HG02973 (cell line): ENCODE results near the gene THSD4.
"Not testable (repeated sequence)": the region's sequence is repeated elsewhere in the genome, so short reads cannot be mapped to it uniquely, and the experiment has no call there.

Experiments used
- ATAC-seq: cut with Tn5 transposase; IDR thresholded peaks from one replicate; pipeline ENCODE4 v1.9.1; 2021; ENCODE audit warnings: moderate library complexity; ENCODE audit not compliant: unreplicated experiment

The THSD4 gene

GRCh38 chr15:71146580-71146982 is 31.3 kb downstream of the THSD4 start:
- ATAC-seq = no peak

DNA sequence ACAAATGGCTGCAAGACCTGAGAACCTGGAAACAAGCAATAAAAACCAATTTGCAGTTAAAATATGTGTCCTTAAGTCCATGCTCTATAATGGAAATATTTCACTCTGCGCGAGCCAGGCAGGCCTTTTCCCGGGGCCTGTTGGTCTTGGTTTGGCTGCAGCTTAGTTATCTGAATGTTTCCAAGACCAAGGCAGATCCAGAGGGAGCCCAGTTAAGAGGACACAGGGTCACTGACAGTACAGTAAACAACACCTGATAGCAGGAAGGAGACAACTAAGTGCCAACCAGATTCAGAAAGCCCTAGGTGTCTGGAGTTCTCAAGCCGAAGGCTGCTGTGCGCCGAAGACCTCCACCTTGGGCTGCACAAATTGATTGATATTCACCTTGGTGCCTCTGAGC is 32.8 kb downstream of the THSD4 start:
- ATAC-seq = no peak

DNA sequence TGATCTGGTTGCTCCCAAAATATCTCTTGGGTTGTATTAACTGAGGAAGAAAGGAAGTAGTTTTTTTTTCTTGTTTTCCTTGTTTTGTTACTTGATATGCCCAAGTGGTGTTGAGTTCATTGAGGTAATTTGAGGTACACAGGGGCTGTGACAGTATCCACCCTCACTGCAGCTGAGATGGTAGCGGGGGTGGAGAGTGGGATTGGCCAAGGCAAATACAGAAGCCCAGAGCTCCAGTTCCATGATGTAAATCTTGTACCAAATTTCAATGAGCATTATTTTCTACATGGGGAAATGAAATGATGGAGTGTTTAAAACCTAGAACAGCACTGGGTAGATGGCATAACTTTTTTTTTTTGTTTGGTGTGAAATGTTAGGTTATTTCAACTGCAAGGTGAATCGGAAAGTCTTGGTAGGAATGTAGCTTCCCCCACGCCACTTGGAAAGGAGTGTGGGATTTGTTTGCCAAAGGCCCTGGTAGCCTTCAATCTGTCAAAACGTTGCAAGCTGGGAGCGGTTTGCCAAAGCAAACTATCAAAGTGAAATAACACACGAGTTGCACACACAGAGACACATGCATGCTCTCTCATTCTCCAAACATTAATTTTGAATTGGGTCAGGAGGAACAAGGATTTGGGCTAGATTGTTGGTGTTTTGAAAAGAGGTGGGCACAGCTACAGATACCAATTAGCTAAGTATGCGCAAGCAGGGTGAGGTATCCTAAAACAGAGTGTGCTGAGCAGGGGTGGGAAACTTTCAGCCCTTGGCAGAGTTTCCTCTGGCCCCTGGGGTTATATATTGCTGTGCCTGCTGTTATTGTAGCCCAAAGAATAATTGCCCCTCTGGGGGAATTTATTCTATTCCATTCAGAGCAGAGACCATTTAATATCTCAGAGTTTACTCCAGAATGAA is 34.6 kb downstream of the THSD4 start:
- ATAC-seq = no peak

- ATAC-seq = no peak
Measured at GRCh38 chr15:71151081-71151480, 35.8 kb downstream of the THSD4 start.

- ATAC-seq = no peak
Measured at GRCh38 chr15:71152542-71152941, 37.3 kb downstream of the THSD4 start.

- ATAC-seq = no peak
Measured at GRCh38 chr15:71153823-71154524, 38.7 kb downstream of the THSD4 start.

- ATAC-seq = no peak
Measured at GRCh38 chr15:71154607-71155200, 39.4 kb downstream of the THSD4 start.

GRCh38 chr15:71155534-71155933 is 40.3 kb downstream of the THSD4 start:
- no peak for ATAC-seq

DNA sequence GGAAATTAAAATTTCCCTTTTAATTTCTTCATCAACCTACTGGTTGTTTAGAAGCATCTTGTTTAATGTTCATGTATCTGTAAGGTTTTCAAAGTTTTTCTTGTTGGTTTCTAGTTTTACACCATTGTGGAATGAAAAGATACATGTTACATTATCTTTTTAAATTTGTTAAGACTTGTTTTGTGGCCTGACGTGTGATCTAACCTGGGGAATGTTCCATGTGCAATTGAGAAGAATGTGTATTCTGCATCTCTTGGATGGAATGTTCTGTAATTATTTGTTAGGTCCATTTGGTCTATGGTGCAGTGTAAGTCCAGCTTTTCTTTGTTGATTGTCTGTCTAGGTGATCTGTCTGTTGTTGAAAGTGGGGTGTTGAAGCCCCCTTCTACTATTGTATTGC is 45.7 kb downstream of the THSD4 start:
- no peak for ATAC-seq

DNA sequence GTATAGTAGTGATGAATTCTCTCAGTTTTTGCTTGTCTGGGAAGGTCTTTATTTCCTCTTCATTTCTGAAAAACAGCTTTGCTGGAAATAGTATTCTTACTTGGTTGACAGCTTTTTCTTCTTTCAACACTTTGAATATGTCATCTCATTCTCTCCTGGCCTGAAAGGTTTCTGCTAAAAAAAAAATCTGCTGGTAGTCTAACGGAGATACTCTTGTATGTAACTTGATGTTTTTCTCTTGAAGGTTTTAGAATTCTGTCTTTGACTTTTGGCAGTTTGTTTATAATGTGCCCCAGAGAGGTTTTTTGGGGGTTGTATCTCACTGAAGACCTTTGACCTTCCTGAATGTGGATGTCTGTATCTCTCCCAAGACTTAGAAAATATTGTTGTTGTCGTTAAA is 47.0 kb downstream of the THSD4 start:
- no peak for ATAC-seq

GRCh38 chr15:71164606-71165005 is 49.3 kb downstream of the THSD4 start:
- ATAC-seq = not testable (repeated sequence)

- no peak for ATAC-seq
Measured at GRCh38 chr15:71167445-71168165, 52.3 kb downstream of the THSD4 start.

GRCh38 chr15:71168166-71168834 is 53.0 kb downstream of the THSD4 start:
- ATAC-seq = no peak

- ATAC-seq = no peak
Measured at GRCh38 chr15:71170163-71170562, 54.9 kb downstream of the THSD4 start.

DNA sequence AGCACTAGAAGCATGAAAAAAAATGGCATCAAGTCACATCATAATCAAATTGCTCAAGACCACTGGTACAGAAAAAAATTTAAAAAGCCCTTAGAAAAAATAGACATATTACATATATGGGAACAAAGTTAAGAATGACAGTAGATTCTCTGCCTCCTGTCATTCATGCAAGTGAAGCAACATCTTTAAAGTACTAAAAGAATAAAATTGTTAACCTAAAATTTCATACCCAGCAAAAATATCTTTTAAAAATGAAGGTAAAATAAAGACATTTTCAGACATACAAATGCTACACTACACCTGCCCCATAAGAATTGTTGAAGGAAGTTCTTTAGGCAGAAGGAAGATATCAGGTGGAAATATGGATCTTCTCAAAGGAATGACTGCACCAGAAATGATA is 55.9 kb downstream of the THSD4 start:
- ATAC-seq = no peak

- ATAC-seq = not testable (repeated sequence)
Measured at GRCh38 chr15:71174360-71174759, 59.1 kb downstream of the THSD4 start.

GRCh38 chr15:71180986-71181853 is 65.9 kb downstream of the THSD4 start:
- no peak for ATAC-seq

DNA sequence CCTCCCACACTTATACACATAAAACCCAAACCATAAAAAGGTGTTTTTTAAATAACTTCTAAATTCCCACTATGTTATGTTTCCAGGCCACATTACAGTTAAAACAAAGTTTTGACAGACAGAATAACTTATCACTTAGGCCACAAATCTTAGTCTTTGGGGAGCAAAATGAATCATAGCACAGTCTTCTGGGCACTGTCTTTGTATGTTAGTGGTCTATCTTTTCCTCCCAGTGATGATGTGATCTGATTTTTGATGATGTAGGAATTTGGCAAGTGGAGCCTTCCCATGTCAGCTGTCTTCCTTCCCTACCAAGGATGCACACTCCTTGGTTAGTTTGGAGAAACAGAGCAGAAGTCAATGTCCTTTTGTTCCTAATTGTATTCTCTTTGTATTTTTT is 67.3 kb downstream of the THSD4 start:
- no peak for ATAC-seq

- no peak for ATAC-seq
Measured at GRCh38 chr15:71183063-71183462, 67.8 kb downstream of the THSD4 start.

GRCh38 chr15:71185706-71186105 is 70.4 kb downstream of the THSD4 start:
- ATAC-seq = no peak
